ENCODE data around the gene ZNF599. TPM values are rescaled to one million over a fixed set of nuclear protein-coding genes. Genes with fewer than 3 reads are reported as not detected.
A peak's percentile ranks its signal among the peaks of the same experiment; 100 is the strongest.

ZNF599 gene
- total RNA-seq, 3 donors from 2014 or later, result 1.9 to 2.7 (median 2.5) TPM

DNA sequence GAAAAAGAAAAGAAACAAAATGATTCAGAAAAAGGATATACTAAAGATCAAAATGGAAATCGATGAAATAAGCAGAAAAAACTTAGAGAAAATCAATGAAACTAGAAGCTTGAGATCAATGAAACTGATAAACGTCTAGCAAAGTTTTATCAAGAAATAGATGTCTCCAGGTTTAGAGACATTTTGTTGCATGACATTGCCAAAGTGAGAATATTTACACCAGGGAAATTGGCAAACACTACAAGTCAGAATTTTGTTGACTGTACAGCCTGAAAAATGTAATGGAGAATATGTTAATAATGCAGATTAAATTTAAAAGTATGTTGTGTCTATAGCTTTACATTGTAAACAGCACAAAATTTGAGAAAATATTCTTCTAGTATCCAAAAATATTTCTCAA lies 5.3 kb upstream of the ZNF599 start:
- no peak for DNase-seq
- Mint-ChIP-seq H3K36me3 (ENCODE audit: insufficient read depth) (no peaks in the 10 kb centered on the region), H3K4me1 (ENCODE audit: low read depth) (no peaks in the 10 kb centered on the region), H3K4me3 (no peak overlapping the region), H3K27me3 (ENCODE audit: low read depth) (peaks cover 8% of the 10 kb centered on the region), H3K9me3 (peaks cover 8% of the 10 kb centered on the region)
- no peak for ATAC-seq

DNA sequence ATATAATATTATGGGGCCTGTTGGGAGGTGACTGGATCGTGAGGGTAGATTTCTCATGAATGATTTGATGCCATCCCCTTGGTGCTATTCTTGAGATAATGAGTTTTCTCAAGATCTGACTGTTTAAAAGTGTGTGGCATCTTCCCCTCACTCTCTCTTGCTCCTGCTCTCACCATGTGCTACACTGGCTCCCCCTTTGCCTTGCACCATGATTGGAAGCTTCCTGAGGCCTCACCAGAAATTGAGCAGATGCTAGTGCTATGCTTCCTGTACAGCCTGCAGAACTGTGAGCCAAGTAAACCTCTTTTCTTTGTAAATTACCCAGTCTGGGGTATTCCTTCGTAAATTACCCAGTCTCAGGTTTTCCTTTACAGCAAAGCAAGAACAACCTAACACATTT lies 1.8 kb upstream of the ZNF599 start:
- peaks cover 8% of the 10 kb centered on the region for H3K27me3 Mint-ChIP-seq (ENCODE audit: low read depth)
- ATAC-seq, result no peak

DNA sequence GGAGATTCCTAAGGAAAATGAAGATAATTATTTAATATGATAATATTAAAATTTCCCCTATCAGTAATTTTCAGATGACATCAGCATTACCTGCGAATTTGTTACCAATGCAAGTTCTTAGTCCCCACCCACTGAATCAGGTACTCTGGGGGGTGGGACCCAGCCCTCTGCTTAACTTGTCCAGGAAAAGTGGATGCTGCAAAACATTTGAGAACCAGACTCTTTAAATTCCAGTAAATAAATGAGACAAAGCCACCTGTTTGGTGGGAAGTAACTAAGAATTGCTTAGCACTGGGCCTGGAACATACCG lies 495 bp upstream of the ZNF599 start:
- Mint-ChIP-seq H3K36me3 (ENCODE audit: insufficient read depth) (peaks cover 8% of the 10 kb centered on the region), H3K27me3 (ENCODE audit: low read depth) (peaks cover 8% of the 10 kb centered on the region), H3K4me1 (ENCODE audit: low read depth) (peaks cover 16% of the 10 kb centered on the region), H3K9me3 (peaks cover 8% of the 10 kb centered on the region), H3K4me3 (peak overlapping the region; percentile 92)
- ATAC-seq (no peak), DNase-seq (no peak)

More for the DNA sequence above, 1.8 kb upstream of the ZNF599 start:
- Mint-ChIP-seq H3K4me3 (no peak overlapping the region), H3K9me3 (peaks cover 8% of the 10 kb centered on the region), H3K4me1 (ENCODE audit: low read depth) (peaks cover 16% of the 10 kb centered on the region), H3K36me3 (ENCODE audit: insufficient read depth) (peaks cover 3% of the 10 kb centered on the region)
- no peak for DNase-seq

DNA sequence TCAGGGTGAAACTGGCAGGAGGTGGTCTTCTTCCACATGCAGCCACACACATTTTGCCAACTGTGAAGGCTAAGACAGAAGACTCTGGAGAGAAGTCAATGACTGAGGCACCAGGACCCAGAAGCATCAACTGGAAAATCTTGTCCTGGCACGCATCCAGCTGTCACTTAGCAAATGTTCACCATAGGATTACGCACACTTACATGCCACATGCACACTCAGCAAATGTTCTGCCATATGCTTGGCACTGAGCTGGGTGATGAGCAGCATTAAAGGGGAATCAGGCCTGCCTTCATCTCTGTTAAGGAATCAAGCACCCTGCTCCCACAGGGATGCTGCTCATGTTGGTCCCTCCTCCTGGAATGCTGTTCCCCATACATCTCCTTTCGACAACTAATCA lies 5.1 kb downstream of the ZNF599 start:
- ATAC-seq, result no peak
- Mint-ChIP-seq H3K4me1 (ENCODE audit: low read depth) (peaks cover 12% of the 10 kb centered on the region), H3K9me3 (peaks cover 25% of the 10 kb centered on the region), H3K4me3 (no peak overlapping the region), H3K27me3 (ENCODE audit: low read depth) (no peaks in the 10 kb centered on the region), H3K36me3 (ENCODE audit: insufficient read depth) (peaks cover 52% of the 10 kb centered on the region)
- no peak for DNase-seq

DNA sequence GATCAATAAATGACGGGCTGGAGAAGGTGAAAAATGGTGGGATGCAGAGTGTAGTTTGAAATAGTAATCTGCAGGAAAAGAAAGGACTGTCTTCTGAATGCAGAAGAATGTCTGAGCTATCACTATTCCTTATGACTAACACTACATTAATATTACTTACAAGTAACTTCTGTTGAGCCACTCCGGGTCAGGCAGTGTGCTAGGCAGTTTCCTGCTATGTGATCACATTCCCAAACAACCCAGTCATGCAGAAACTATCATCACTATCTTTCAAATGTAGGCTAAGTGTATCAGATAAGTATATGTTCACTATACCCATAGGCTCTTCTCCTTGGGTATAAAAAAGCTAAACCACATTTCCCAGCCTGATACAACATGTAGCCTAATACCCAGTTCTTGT lies 6.6 kb downstream of the ZNF599 start:
- no peak for ATAC-seq
- peaks cover 39% of the 10 kb centered on the region for H3K9me3 Mint-ChIP-seq

DNA sequence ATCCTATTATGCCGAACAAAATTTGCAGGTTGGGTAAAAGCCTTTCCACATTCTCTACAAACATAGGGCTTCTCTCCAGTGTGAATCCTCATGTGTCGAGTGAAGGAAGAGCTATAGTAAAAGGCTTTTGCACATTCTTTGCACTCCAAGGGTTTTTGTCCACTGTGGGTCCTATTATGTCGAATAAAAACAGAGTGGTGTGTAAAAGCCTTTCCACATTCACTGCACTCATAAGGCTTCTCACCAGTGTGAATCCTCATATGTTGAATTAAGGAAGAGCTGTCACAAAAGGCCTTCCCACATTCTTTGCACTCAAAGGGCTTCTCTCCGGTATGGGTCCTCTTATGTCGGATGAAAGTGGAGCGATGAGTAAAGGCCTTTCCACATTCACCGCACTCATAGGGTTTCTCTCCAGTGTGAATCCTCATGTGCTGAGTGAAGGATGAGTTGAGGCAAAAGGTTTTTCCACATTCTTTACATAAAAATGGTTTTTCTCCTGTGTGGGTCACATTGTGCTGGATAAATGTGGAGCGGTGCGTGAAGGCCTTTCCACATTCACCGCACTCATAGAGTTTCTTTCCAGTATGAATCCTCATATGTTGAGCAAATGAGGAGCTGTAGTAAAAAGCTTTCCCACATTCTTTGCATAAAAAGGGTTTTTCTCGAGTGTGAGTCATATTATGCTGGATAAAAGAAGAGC lies 13.6 kb downstream of the ZNF599 start:
- peaks cover 46% of the 10 kb centered on the region for H3K36me3 Mint-ChIP-seq (ENCODE audit: insufficient read depth)
- no peaks in the 10 kb centered on the region for H3K27me3 Mint-ChIP-seq (ENCODE audit: low read depth)
- DNase-seq, result no peak
- no peak overlapping the region for H3K4me3 Mint-ChIP-seq
- peaks cover 69% of the 10 kb centered on the region for H3K9me3 Mint-ChIP-seq
- no peaks in the 10 kb centered on the region for H3K4me1 Mint-ChIP-seq (ENCODE audit: low read depth)
- no peak for ATAC-seq

More for the DNA sequence above, 6.6 kb downstream of the ZNF599 start:
- H3K4me1 Mint-ChIP-seq (ENCODE audit: low read depth), result peaks cover 1% of the 10 kb centered on the region
- no peak for DNase-seq
- H3K36me3 Mint-ChIP-seq (ENCODE audit: insufficient read depth), result peaks cover 64% of the 10 kb centered on the region
- no peak overlapping the region for H3K4me3 Mint-ChIP-seq
- no peaks in the 10 kb centered on the region for H3K27me3 Mint-ChIP-seq (ENCODE audit: low read depth)

DNA sequence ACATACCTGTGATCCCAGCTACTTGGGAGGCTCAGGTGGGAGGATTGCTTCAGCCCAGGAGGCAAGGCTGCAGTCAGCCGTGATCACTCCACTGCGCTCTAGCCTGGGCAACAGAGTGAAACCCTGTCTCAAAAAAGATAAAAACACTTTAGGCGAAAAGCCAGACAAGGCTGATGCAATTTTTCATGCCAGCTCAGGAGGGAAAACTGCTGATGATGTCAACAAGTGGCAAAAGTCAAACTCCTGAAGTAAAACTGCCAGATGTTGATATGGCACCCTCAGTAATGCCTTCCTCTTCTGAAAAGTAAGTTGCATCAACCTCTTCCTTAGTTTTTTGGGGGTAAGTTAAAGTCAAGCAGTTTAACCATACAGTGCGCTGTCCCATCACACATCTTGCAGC lies 15.6 kb downstream of the ZNF599 start:
- H3K9me3 Mint-ChIP-seq, result peaks cover 70% of the 10 kb centered on the region
- no peaks in the 10 kb centered on the region for H3K4me1 Mint-ChIP-seq (ENCODE audit: low read depth)
- no peak overlapping the region for H3K4me3 Mint-ChIP-seq
- H3K36me3 Mint-ChIP-seq (ENCODE audit: insufficient read depth), result peaks cover 38% of the 10 kb centered on the region
- DNase-seq (no peak), ATAC-seq (no peak)
- no peaks in the 10 kb centered on the region for H3K27me3 Mint-ChIP-seq (ENCODE audit: low read depth)

DNA sequence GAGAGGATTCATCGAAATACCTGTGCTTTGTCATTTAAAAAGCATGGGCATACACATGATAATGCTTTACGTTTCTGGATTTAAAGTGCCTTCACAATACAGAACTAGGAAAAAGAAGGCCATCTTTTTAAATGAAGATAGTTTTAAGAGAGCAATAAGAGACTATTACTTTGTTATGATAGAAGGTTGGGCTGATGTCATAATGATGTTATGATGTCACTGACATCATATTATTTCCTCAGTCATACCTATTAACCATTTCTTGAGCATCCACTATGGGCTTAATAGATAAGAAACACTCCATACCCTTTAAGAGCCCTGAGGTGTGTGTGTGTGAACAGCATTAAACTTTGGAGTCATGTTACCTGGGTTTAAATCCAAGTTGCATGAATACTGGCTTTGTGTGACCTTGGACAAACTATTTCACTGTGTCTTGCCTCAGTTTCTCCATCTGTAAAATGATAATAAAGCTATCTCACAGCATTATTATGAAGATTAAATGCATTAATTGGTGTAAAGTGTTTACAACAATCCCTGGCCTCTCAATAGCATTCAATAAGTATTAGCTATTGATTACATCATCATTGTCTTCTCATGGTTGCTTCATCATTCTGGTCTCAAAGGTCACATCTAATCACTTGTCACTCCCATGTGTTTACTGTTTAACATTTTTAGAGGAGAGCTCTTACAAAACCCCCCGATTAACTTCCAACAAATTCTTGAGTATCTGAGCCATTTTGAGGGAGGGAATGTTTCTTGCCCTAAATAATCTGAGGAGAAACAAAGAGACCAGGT lies 27.9 kb downstream of the ZNF599 start:
- no peaks in the 10 kb centered on the region for H3K27me3 Mint-ChIP-seq (ENCODE audit: low read depth)
- H3K36me3 Mint-ChIP-seq (ENCODE audit: insufficient read depth), result peaks cover 44% of the 10 kb centered on the region
- no peak overlapping the region for H3K4me3 Mint-ChIP-seq
- peaks cover 80% of the 10 kb centered on the region for H3K9me3 Mint-ChIP-seq
- DNase-seq, result no peak
- ATAC-seq, result no peak
- H3K4me1 Mint-ChIP-seq (ENCODE audit: low read depth), result no peaks in the 10 kb centered on the region

DNA sequence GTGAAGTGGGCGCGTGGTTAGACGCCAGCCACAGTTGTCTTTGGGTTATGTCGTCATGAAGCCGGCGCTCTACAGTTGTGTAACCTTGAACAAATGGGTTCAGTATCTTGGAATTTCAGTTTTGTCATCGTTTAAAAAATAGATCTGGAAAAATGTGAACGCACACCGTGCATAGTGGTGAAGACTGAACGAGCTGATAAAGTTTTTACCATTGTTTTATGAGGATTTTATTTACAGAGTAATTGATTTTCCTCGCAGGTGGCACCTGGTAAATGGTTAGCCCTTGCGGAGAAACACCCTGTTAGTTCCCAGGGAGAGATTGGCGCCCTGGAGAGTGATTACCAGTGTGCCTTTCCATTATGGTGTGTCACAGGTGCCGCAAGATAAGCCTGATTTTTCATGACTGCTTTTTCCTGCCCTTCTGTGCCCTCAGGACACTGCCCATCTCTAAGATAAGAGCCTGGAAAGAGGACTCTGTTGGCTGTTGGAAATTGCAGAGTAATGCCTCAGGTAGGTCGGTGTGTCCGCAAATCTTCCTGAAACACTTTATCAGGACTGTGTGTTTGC lies 38.4 kb downstream of the ZNF599 start:
- peaks cover 16% of the 10 kb centered on the region for H3K9me3 Mint-ChIP-seq
- H3K36me3 Mint-ChIP-seq (ENCODE audit: insufficient read depth), result peaks cover 33% of the 10 kb centered on the region
- DNase-seq, result no peak
- peaks cover 19% of the 10 kb centered on the region for H3K4me1 Mint-ChIP-seq (ENCODE audit: low read depth)
- ATAC-seq, result no peak
- H3K4me3 Mint-ChIP-seq, result peak overlapping the region; percentile 86
- no peaks in the 10 kb centered on the region for H3K27me3 Mint-ChIP-seq (ENCODE audit: low read depth)

DNA sequence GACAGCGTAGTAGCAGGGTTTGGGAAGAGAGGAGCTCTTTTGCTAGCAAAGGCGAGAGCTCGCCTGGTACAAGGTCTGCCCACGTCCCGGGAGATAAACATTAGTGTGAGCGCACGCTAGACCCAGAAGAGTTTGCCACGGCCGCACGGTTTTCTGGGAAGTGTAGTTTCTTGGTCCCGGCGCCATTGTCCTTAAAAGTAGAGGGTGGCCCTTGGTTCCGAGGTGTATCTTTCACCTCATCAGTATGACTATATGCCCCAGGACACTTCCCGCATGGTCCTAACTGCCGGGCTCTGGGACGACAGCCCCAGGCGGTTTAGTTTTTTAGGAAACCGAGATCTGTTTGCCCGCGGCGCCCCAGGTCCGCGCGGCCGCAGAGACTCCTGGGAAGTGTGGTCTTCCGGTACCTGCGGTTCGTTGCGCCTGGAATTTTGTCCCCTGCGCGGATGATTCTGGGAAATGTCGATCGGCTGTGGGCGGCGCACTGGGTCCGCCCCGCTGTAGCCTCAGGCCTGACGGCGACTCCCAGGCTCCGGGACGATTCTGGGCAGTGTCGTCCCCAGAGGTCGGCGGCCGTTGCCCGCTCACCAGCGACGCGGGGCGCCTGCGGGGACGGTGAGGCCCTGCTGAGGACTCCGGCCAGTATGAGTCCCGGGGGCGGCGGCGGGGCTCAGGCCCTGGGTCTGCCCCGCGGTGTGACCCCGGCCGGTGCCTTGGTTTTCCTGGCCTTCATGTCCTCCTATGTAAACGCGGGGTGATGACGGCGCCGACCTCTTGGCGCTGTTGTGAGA lies 39.1 kb downstream of the ZNF599 start, which contains the start of gene ZNF181:
ZNF181 (plus strand) TSS at position 498 of the 791 bp plus-strand sequence. CDS start 795 bp downstream, outside the sequence.
- Mint-ChIP-seq H3K4me3 (peak within 1 kb of the TSS; percentile 86), H3K4me1 (ENCODE audit: low read depth) (peaks cover 19% of the 10 kb centered on the region), H3K9me3 (peaks cover 11% of the 10 kb centered on the region)

DNA sequence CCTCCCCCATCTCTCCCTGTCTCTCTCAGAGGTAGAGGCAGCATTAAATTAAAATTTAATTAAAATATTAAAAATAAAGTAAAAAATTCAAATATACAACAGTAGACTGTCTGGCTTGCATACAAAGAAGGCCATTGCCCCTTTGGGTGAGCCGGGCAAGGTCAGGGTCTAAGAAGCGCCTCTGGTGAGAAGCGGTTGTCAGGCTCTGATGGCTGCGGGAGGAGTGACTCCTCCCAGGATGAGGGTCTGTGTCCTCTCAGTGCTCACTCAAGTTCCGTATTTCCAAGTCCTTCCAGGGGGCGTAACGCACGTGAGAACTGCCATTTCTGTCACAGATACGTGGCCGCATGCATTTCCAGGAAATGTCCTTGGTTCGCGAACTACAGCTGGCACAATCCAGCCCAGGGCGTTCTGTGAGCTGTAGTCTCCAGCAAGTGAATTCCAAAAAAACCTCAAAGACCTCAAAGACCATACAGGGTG lies 39.7 kb downstream of the ZNF599 start:
- DNase-seq, result no peak

More for the DNA sequence above, 39.1 kb downstream of the ZNF599 start, which contains the start of gene ZNF181:
- H3K36me3 Mint-ChIP-seq (ENCODE audit: insufficient read depth), result peaks cover 26% of the 10 kb centered on the region
- DNase-seq (peak; percentile 74), ATAC-seq (peak; percentile 89 to 92)
- peaks cover 3% of the 10 kb centered on the region for H3K27me3 Mint-ChIP-seq (ENCODE audit: low read depth)

DNA sequence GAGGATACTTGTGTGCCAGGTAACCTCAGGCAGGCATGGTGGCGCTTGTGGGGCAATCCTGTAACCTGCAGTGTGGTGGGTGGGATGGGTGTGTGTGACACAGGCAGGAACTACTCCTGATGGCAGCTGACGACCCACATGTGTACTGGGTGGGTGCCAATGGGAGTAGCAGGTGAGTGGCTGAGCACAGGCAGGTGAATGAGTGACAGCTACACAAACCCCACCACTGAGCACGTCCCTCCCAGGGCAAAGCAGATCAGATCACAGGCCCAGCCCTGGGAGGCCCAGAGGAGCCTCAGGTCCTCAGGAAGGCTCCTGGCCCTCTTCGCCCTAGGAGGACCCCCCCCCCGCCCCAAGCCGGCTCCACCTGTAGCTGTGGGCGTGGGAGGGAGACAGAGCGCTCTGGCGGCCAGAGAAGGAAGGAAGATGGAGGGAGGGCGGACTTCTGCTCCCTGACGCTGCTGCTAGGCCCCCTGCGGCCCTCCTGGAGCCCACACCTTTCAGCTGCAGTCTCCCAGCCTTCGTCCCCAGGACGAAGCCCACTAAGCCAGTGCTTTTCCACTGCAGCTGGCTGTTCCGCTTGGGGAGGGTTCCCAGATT lies 40.3 kb downstream of the ZNF599 start:
- peaks cover 19% of the 10 kb centered on the region for H3K36me3 Mint-ChIP-seq (ENCODE audit: insufficient read depth)
- H3K4me3 Mint-ChIP-seq, result peak overlapping the region; percentile 70
- H3K9me3 Mint-ChIP-seq, result peaks cover 7% of the 10 kb centered on the region
- ATAC-seq, result no peak
- DNase-seq, result no peak
- peaks cover 6% of the 10 kb centered on the region for H3K27me3 Mint-ChIP-seq (ENCODE audit: low read depth)
- H3K4me1 Mint-ChIP-seq (ENCODE audit: low read depth), result peaks cover 19% of the 10 kb centered on the region

More for the DNA sequence above, 39.7 kb downstream of the ZNF599 start:
- ATAC-seq, result peak; percentile 8 to 9
- Mint-ChIP-seq H3K4me3 (peak overlapping the region; percentile 86), H3K9me3 (peaks cover 11% of the 10 kb centered on the region), H3K4me1 (ENCODE audit: low read depth) (peaks cover 19% of the 10 kb centered on the region), H3K27me3 (ENCODE audit: low read depth) (peaks cover 3% of the 10 kb centered on the region), H3K36me3 (ENCODE audit: insufficient read depth) (peaks cover 22% of the 10 kb centered on the region)

DNA sequence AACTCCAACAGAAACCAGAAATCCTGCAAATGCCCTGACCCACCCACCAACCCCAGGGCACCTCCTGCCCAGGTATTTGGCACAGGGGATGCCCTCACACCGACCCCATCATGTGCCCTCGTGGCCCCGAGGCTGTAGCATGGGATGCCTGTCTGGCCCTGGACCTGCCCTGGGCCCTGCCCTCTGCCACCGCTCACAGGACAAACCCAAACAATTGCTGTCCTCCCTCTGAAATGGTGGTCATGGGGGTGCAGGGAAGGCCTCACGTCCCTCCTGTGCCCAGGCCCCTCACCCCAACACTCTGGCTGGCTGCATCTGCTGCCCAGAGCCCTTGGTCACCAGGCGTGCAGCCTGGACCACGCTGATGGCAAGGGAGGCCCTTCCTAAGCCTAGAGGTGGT lies 41.1 kb downstream of the ZNF599 start:
- H3K9me3 Mint-ChIP-seq, result peaks cover 7% of the 10 kb centered on the region
- peaks cover 14% of the 10 kb centered on the region for H3K36me3 Mint-ChIP-seq (ENCODE audit: insufficient read depth)
- no peak for DNase-seq
- peaks cover 10% of the 10 kb centered on the region for H3K27me3 Mint-ChIP-seq (ENCODE audit: low read depth)
- peak overlapping the region; percentile 29 for H3K4me3 Mint-ChIP-seq
- ATAC-seq, result no peak
- peaks cover 19% of the 10 kb centered on the region for H3K4me1 Mint-ChIP-seq (ENCODE audit: low read depth)

Data from activated T-cell treated with anti-CD3 and anti-CD28 coated beads, Interleukin-2, amount 50 U/mL, for 4 hours (primary cell).